ENCODE results near the gene CDR2. TPM values are rescaled to one million over a fixed set of nuclear protein-coding genes. Genes with fewer than 3 reads are reported as not detected.

CDR2 gene
- total RNA-seq, 2 donors from 2014 or later, result 17.6 to 24.3 TPM

DNA sequence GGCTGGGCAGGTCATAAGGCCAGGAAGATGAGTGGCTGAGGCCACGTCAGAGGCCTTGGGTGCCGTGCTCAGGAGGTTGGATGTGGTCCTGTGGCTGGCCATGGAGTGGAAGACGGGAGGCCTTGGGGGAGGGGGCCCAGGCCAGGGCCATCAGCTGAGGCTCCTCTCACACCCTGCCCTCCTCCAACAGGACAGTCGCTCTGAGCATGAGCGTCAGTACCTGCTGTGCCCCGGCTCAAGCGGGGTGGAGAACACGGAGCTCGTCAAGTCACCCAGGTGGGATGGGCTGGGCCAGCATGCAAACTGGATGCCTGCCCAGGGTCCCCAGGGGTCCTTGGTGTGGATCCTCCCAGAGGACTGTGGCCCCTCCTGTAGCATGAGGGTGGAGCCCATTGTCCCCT is 58.0 kb downstream of the CDR2 start:
- 94 to 96% methylated on average over 9 of the region's 9 CpGs for WGBS, 2 experiments (ENCODE audit: insufficient coverage in 1 of 2, insufficient read length in 1 of 2)
- no peak for TF ChIP-seq CTCF (conservative IDR thresholded peaks at IDR 0.05)
- Histone ChIP-seq H3K9me3 (ENCODE audit: control insufficient read depth, low read length) (no peaks in the 10 kb centered on the region), H3K4me3 (ENCODE audit: low read length) (no peak overlapping the region), H3K27ac (ENCODE audit: low read depth, low read length) (no peak overlapping the region), H3K27me3 (ENCODE audit: control insufficient read depth, insufficient read depth, low read length, poor library complexity, severe bottlenecking) (no peaks in the 10 kb centered on the region), H3K36me3 (ENCODE audit: control insufficient read depth, insufficient read depth, low read length) (peaks cover 73% of the 10 kb centered on the region), H3K4me1 (ENCODE audit: control insufficient read depth, insufficient read depth, low read length) (no peaks in the 10 kb centered on the region), H3K9ac (ENCODE audit: extremely low read depth, low read length, poor library complexity, severe bottlenecking) (no peak overlapping the region)
- Mint-ChIP-seq H3K27me3 (ENCODE audit: insufficient read depth) (no peaks in the 10 kb centered on the region), H3K4me1 (no peaks in the 10 kb centered on the region), H3K9me3 (no peaks in the 10 kb centered on the region), H3K36me3 (ENCODE audit: low read depth) (peaks cover 71% of the 10 kb centered on the region), H3K4me3 (no peak overlapping the region), H3K27ac (no peak overlapping the region)
- peak; percentile 35 for DNase-seq

DNA sequence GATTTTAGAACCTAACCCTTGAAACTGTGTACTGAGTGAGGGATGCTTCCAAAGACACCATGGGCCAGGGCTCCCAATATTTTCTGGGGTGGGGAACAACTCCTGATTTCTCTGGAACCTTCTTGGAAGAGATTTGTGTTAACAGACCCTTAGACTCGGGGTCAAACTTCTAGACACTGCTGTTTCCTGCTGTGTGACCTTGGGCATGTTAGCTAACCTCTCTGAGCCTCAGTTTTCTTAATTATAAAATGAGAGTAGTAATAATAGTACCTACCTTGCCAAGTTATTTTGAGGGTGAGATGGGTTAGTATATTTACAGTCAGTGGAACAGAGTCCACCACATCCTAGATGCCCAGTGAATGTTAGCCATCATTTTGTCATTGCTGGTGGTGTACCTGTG is 58.4 kb downstream of the CDR2 start:
- Mint-ChIP-seq H3K9me3 (no peaks in the 10 kb centered on the region), H3K4me3 (no peak overlapping the region), H3K4me1 (no peaks in the 10 kb centered on the region), H3K36me3 (ENCODE audit: low read depth) (peaks cover 69% of the 10 kb centered on the region), H3K27ac (no peak overlapping the region), H3K27me3 (ENCODE audit: insufficient read depth) (no peaks in the 10 kb centered on the region)
- no peak for TF ChIP-seq CTCF (conservative IDR thresholded peaks at IDR 0.05)
- no peaks in the 10 kb centered on the region for H3K4me1 ChIP-seq (ENCODE audit: control insufficient read depth, insufficient read depth, low read length)
- no peaks in the 10 kb centered on the region for H3K27me3 ChIP-seq (ENCODE audit: control insufficient read depth, insufficient read depth, low read length, poor library complexity, severe bottlenecking)
- peaks cover 74% of the 10 kb centered on the region for H3K36me3 ChIP-seq (ENCODE audit: control insufficient read depth, insufficient read depth, low read length)
- 72% methylated on average over 1 of the region's 1 CpG; no CpG with 5 or more reads in 1 of the 2 experiments for WGBS, 2 experiments (ENCODE audit: insufficient coverage in 1 of 2, insufficient read length in 1 of 2)
- no peak overlapping the region for H3K4me3 ChIP-seq (ENCODE audit: low read length)
- H3K9ac ChIP-seq (ENCODE audit: extremely low read depth, low read length, poor library complexity, severe bottlenecking), result no peak overlapping the region
- DNase-seq, result no peak
- H3K27ac ChIP-seq (ENCODE audit: low read depth, low read length), result no peak overlapping the region
- H3K9me3 ChIP-seq (ENCODE audit: control insufficient read depth, low read length), result no peaks in the 10 kb centered on the region

DNA sequence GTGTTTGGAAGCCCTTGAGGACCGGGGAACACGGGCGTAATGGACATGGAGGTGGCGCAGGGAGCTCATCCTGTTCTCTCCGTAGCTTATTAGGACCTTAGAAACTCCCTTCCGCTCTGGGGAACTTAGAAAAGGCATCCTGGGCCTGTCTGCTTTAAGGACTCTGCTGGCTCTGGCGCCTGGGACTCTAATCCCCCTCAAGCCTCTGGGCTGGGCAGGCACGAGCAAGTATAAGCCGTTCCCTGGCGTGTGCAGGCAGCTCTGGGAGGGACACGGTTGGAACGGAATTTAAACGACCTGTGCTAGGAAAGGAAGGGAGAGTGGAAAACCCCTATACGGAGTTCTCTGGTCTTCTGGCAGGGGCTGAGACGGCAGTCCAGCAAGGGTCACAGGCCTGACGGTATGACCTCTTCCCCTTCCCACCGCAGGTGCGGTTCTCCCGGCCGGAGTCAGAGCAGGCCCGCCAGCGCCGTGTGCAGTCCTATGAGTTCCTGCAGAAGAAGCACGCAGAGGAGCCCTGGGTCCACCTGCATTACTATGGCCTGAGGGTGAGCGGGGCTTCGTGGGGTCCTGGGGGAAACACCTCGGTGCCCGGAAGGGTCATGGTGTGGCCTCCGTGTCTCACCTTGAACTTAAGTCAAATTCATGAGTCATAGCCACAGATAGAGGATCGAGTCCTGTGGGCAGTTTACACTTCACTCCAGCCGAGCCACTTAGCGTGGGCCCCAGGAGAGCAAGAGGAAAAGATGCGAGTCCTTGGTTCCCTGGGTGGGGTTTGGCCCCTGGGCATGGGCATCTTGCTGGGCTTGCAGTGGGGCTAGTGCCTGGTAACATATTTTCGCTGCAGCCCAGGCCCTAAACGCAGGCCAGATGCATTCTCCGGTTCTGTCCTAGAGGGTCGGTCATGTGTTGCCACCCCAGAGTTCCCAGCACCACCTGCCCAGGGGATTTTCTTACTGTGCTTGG is 59.5 kb downstream of the CDR2 start:
- Histone ChIP-seq H3K27ac (ENCODE audit: low read depth, low read length) (no peak overlapping the region), H3K4me1 (ENCODE audit: control insufficient read depth, insufficient read depth, low read length) (no peaks in the 10 kb centered on the region), H3K9me3 (ENCODE audit: control insufficient read depth, low read length) (no peaks in the 10 kb centered on the region), H3K4me3 (ENCODE audit: low read length) (no peak overlapping the region), H3K9ac (ENCODE audit: extremely low read depth, low read length, poor library complexity, severe bottlenecking) (no peak overlapping the region), H3K36me3 (ENCODE audit: control insufficient read depth, insufficient read depth, low read length) (peaks cover 75% of the 10 kb centered on the region), H3K27me3 (ENCODE audit: control insufficient read depth, insufficient read depth, low read length, poor library complexity, severe bottlenecking) (no peaks in the 10 kb centered on the region)
- Mint-ChIP-seq H3K27me3 (ENCODE audit: insufficient read depth) (no peaks in the 10 kb centered on the region), H3K9me3 (no peaks in the 10 kb centered on the region), H3K4me1 (no peaks in the 10 kb centered on the region), H3K4me3 (no peak overlapping the region), H3K36me3 (ENCODE audit: low read depth) (peaks cover 67% of the 10 kb centered on the region), H3K27ac (peak overlapping the region; percentile 61)
- 95% methylated on average over 25 to 37 of the region's 37 CpGs for WGBS, 2 experiments (ENCODE audit: insufficient coverage in 1 of 2, insufficient read length in 1 of 2)
- DNase-seq, result peak; percentile 41
- no peak for TF ChIP-seq CTCF (conservative IDR thresholded peaks at IDR 0.05)

All from endodermal cell (in vitro differentiated cells).